Pulmonary artery endothelial cell (primary cell): Measurements from ENCODE around the gene UBE2F. TPM values are rescaled to one million over a fixed set of nuclear protein-coding genes. Genes with fewer than 3 reads are reported as not detected.
"Not testable (repeated sequence)": the region's sequence is repeated elsewhere in the genome, so short reads cannot be mapped to it uniquely, and the experiment has no call there.

ENCODE experiments used
- DNase-seq: peaks from one replicate; pipeline ENCODE4 v3.0.0-alpha.2; 2011; ENCODE audit warnings: low read depth, low spot score
- total RNA-seq: library from RNA; depleted of rRNA; stranded (reverse); fragments of >200 nt; gene quantifications from 2 replicates; pipeline ENCODE4 v1.2.3, GENCODE V29; 2014

The UBE2F gene
- total RNA-seq, 1 donor from 2014 or later, result 39.1 TPM

DNA sequence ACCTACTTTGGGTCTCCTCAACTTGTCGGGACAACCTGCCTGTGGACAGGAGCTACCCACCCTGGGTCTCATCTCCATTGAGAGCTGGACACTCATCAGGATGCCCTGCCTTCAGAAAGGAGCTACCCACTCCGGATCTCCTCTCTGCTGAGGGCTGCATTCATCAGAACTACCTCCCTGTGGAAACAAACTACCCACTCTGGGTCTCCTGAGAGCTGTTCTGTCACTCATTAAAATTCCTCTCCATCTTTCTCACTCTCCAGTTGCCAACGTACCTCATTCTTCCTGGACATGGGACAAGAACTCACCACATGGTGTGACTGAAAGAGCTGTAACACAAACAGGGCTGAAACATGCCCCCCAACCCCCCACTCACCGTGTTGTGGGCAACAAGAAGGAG is 22.5 kb upstream of the UBE2F start:
- no peak for DNase-seq

- DNase-seq, result no peak
Measured at GRCh38 chr2:237946423-237946822, 20.4 kb upstream of the UBE2F start.

GRCh38 chr2:237951354-237951753 is 15.5 kb upstream of the UBE2F start:
- not testable (repeated sequence) for DNase-seq

DNA sequence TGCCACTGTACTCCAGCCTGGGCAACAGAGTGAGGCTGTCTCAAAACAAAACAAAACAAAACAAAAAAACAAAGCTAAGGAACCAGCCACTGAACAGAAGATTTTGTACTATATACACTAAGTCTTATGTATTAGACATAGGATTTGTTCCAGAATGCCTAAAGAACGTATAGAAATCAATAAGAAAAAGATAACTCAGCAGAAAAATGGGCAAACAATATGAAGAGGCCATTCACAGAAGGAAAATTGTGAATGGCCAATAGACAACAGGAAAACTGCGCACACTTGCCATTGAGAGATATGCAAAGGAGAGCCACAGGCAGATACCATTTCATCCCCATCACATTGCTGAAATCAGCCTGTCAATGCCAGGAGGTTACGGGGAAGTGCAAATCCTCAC is 14.9 kb upstream of the UBE2F start:
- no peak for DNase-seq

GRCh38 chr2:237952851-237953250 is 14.0 kb upstream of the UBE2F start:
- DNase-seq, result no peak

GRCh38 chr2:237955640-237956401 is 11.0 kb upstream of the UBE2F start:
- no peak for DNase-seq

DNA sequence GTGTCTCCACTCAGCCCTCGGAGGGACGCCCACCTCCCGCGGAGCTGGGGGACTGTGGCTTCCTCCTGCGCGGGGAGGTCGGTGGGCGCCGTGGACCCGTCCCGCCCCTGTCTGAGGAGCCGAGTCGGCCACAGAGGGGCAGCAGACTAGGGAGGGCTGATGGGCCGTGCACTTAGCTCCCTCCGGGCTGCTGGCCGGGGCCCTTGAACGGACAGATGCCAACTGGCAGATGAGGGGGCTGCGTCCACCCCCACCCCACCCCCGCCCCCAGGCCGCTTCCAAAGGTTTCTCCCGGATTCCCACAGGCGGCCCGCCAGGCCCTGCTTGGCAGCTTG is 10.4 kb upstream of the UBE2F start:
- DNase-seq, result no peak

DNA sequence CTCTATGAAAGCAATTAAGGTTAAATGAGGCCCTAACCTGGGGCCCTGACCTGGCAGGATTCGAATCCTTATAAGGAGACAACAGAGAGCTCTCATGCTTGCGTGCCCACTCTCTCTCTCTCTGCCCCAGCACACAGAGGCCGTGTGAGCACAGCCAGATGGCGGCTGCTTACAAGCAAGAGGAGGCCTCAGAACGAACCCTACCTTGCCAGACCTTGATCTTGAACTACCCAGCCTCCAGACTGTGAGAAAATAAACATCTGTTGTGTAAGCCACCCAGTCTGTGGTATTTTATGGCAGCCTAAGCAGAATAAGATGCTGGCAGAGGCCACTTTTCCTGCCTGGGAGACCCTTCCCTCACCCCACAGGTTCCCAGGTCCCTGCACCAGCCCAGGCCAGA is 5.2 kb upstream of the UBE2F start:
- DNase-seq, result no peak

DNA sequence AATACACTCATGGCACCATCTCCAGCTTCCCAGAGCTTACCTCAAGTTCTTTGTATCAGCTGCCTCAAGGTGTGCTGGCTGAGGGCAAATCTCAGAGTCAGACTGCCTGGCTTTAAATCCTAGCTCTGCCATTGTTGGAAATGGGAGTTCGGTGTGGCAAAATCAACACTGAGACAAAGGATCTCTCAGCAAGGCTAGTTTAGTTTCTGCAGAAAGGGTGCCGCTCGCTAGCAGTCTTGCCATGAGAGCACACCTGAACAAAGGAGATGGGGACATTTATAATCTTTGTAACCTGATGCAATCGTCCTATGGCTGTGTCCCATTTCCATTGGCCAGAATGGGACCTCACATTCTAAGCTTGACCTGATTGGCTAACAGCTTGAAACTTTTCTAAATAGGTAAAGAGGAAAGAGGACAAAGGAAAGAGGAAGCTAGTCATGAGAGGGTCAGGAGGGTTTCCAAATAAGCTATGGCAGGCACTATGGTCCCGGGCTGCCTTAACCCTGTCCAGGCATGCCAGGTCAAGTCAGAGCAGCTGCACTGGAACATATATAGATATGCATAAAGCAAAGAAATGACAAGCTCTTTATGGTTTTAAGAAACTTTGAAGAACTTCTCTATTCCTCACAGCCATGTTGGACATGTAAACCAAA is 4.3 kb upstream of the UBE2F start:
- DNase-seq, result no peak

GRCh38 chr2:237963490-237963991 is 3.3 kb upstream of the UBE2F start:
- DNase-seq, result not testable (repeated sequence)

GRCh38 chr2:237964194-237964577 is 2.6 kb upstream of the UBE2F start:
- DNase-seq, result no peak

GRCh38 chr2:237964578-237965404 is 2.0 kb upstream of the UBE2F start:
- no peak for DNase-seq

DNA sequence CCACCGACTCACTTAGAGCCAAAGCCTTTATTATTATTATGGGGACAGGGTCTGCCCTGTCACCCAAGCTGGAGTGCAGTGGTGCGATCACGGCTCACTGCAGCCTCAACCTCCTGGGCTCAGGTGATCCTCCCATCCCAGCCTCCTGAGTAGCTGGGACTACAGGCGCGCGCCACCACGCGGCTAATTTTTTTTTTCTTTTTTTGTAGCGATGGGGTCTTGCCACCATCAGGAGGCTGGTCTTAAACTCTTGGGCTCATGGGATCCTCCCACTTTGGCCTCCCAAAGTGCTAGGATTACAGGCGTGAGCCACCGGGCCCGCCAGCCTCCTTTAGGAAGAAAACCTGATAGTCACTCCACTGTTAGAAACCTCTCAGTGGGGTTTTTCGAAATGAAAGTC is 970 bp upstream of the UBE2F start:
- not testable (repeated sequence) for DNase-seq

- DNase-seq, result no peak
Measured at GRCh38 chr2:237966250-237966564, 607 bp upstream of the UBE2F start.

GRCh38 chr2:237967463-237967951 is 693 bp downstream of the UBE2F start:
- no peak for DNase-seq

- no peak for DNase-seq
Measured at GRCh38 chr2:237968048-237968862, 1.4 kb downstream of the UBE2F start.

DNA sequence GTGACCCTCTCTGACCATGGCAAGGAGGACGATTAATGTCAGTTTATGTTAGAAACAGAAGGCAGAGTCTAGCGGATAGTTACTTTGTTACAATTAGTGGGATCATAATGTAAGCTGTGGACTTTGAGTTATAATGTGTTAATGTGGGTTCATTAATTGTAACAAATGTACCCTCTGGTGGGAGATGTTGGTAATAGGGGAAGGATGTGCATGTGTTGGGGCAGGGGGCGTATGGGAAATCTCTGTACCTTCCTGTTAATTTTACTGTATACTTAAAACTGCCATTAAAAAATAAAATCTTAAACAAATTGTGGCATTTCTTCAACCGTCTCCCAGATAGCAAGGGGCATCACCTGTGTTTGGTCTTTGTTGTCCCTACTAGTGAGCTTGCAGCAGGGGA is 4.8 kb downstream of the UBE2F start:
- no peak for DNase-seq

- DNase-seq, result no peak
Measured at GRCh38 chr2:237972211-237972610, 5.4 kb downstream of the UBE2F start.

DNA sequence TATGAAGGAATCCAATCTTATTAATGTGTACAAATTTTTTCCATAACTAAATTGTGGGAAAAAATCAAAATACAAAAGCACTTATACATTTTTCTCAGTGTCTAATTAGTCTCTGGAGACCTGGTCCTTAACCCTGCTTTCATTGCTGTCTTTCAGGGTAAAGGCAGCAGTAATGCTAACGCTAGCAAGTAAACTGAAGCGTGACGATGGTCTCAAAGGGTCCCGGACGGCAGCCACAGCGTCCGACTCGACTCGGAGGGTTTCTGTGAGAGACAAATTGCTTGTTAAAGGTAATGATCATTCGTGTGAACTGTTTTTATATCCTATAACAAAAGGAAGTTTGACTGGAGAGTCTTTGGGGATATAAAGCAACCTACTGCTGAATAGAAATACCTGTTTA is 6.1 kb downstream of the UBE2F start:
- DNase-seq, result no peak

DNA sequence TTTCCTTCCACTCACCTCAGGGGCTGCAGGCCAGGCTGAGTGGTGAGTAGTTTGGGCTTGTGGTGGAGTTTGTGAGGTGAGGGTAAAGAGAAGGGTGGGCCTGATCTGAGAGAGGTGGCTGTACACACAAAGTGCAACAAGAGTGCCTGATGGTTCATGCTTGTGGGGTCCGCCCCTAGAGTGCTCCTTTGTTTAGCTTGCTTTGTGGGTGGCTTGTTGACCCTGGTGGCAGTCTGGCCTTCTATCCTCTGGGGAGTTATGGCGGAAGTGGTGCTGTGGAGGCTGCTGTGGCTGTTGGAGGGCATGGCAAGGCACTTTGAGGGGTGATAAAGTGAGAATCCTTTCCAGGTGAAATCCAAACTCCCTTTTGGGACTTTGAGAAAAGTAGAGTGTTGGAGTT is 10.6 kb downstream of the UBE2F start:
- DNase-seq, result no peak

DNA sequence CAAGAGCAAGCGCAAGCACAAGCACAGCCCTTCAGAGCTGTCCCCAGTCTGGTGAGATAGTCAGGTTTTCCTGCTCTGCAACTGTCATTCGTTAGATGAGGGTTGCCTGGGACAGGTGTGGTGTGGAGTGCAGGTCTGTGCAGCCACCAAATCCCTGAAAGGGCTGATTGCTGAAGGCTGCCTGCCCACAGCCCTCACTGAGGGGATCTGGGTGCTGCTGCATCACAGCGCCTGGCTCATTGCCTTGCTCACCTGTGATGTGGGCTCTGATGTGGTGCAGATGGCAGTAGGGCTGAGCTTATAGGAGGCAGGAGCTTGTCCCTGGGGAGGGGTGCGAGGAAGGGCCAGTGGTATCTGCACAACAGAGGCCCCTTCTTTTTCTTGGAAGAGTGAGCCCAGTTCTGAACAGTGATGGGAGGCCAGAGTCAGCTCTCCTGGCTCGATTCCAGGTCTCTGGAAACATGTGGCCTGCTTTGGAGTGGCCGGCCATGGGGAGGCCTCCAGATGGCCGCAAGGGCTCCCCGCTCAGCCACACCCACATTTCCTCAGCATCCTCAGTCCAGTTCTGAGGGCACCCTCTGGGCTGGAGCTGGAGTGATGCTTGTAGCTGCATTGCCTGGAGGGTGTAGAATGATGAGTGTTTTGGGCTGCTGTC is 11.4 kb downstream of the UBE2F start:
- DNase-seq, result no peak
